ENCODE data around the gene RTN4IP1. TPM values are rescaled to one million over a fixed set of nuclear protein-coding genes. Genes with fewer than 3 reads are reported as not detected.

Gene RTN4IP1
- total and polyA plus RNA-seq, 2 of the 13 experiments (the other 11 are each of a cell fraction or from before 2014, with no cell fraction given), result 5.5 to 17.2 TPM

DNA sequence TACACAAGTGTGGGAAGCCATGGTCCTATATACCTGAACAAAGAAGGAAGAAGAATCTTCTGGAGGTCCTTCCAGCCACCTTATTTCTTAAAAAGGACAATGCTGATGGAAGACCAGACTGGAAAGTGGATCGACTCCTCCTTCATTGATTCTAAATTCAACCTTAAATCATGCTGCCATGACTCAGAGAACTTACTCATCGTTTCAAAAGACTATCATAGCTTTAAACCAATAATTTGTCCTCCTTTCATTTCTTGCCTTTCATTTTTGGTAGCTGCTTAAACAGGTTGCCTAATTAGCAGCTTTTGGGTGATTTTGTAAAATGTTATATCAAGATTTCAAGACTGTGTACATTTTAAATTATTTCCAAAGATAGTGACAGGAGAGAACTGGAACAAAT is 60.8 kb downstream of the RTN4IP1 start (continued):
- TF ChIP-seq, protein P1, sequence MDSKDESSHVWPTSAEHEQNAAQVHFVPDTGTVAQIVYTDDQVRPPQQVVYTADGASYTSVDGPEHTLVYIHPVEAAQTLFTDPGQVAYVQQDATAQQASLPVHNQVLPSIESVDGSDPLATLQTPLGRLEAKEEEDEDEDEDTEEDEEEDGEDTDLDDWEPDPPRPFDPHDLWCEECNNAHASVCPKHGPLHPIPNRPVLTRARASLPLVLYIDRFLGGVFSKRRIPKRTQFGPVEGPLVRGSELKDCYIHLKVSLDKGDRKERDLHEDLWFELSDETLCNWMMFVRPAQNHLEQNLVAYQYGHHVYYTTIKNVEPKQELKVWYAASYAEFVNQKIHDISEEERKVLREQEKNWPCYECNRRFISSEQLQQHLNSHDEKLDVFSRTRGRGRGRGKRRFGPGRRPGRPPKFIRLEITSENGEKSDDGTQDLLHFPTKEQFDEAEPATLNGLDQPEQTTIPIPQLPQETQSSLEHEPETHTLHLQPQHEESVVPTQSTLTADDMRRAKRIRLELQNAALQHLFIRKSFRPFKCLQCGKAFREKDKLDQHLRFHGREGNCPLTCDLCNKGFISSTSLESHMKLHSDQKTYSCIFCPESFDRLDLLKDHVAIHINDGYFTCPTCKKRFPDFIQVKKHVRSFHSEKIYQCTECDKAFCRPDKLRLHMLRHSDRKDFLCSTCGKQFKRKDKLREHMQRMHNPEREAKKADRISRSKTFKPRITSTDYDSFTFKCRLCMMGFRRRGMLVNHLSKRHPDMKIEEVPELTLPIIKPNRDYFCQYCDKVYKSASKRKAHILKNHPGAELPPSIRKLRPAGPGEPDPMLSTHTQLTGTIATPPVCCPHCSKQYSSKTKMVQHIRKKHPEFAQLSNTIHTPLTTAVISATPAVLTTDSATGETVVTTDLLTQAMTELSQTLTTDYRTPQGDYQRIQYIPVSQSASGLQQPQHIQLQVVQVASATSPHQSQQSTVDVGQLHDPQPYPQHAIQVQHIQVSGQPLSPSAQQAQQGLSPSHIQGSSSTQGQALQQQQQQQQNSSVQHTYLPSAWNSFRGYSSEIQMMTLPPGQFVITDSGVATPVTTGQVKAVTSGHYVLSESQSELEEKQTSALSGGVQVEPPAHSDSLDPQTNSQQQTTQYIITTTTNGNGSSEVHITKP (CRISPR knock-in tag; IDR thresholded peaks at IDR 0.05; ENCODE audit: low read depth), result no peak
- no peak for TF ChIP-seq DR1 (CRISPR knock-in tag; IDR thresholded peaks at IDR 0.05)
- no peak for TF ChIP-seq MYC (CRISPR knock-in tag; IDR thresholded peaks at IDR 0.05; ENCODE audit: borderline replicate concordance)
- TF ChIP-seq, protein P2, sequence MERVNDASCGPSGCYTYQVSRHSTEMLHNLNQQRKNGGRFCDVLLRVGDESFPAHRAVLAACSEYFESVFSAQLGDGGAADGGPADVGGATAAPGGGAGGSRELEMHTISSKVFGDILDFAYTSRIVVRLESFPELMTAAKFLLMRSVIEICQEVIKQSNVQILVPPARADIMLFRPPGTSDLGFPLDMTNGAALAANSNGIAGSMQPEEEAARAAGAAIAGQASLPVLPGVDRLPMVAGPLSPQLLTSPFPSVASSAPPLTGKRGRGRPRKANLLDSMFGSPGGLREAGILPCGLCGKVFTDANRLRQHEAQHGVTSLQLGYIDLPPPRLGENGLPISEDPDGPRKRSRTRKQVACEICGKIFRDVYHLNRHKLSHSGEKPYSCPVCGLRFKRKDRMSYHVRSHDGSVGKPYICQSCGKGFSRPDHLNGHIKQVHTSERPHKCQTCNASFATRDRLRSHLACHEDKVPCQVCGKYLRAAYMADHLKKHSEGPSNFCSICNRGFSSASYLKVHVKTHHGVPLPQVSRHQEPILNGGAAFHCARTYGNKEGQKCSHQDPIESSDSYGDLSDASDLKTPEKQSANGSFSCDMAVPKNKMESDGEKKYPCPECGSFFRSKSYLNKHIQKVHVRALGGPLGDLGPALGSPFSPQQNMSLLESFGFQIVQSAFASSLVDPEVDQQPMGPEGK (CRISPR knock-in tag; IDR thresholded peaks at IDR 0.05), result no peak
- no peak for TF ChIP-seq SETDB1 (CRISPR knock-in tag; IDR thresholded peaks at IDR 0.05; ENCODE audit: borderline replicate concordance)
- TF ChIP-seq ZNF180 (CRISPR knock-in tag; IDR thresholded peaks at IDR 0.05; ENCODE audit: borderline replicate concordance, low read depth), result no peak
- no peak for TF ChIP-seq CEBPG (CRISPR knock-in tag; IDR thresholded peaks at IDR 0.05)

DNA sequence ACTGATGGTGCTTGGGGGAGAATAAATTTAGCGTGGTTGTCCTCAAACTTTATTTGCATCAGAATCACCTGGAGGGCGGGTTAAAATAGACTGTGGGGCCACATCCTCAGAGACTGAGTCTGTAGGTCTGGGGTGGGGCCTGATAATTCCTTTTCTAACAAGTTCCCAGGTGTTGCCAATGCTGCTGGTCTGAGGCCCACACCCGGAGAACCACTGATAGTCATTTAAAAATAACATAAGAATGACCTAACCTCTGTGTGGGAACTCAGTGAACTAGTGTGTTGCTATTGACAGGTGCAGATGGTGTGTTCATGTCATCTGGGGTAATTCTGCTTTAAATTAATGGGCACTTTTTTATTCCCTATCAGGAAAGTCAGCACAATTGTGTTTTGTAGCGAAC is 64.8 kb downstream of the RTN4IP1 start:
- Histone ChIP-seq H3K36me3 (replicated peaks in 1 of 2; ENCODE audit: control insufficient read depth in 1 of 2, insufficient read depth in 2 of 2, low read length in 2 of 2) (peaks cover 4 to 51% of the 10 kb centered on the region in 2 experiments; a peak in 4 of 5 replicates), H3K79me2 (ENCODE audit: insufficient read depth, low read length) (no peaks in the 10 kb centered on the region), H2AFZ (ENCODE audit: low read length) (no peak overlapping the region), H3K27me3 (ENCODE audit: control insufficient read depth in 1 of 2, insufficient read depth in 2 of 2, low read length in 2 of 2) (no peaks in the 10 kb centered on the region), H4K20me1 (ENCODE audit: insufficient read depth, low read length) (no peaks in the 10 kb centered on the region), H3K9ac (ENCODE audit: insufficient read depth, low read depth, low read length) (no peak overlapping the region), H3K4me1 (ENCODE audit: insufficient read depth, low read length) (peaks cover 2% of the 10 kb centered on the region; the same call in 1 of the 2 replicates), H3K9me3 (ENCODE audit: low read length) (no peaks in the 10 kb centered on the region), H3K4me2 (ENCODE audit: low read depth, low read length) (no peak overlapping the region), H3K27ac (ENCODE audit: extremely low read length, insufficient read depth, low read length) (no peak overlapping the region), H3K4me3 (replicated peaks in 1 of 3; ENCODE audit: insufficient read depth in 1 of 3, low read depth in 2 of 3, low read length in 3 of 3) (no peak overlapping the region)
- ATAC-seq (no peak), FAIRE-seq (no peak), DNase-seq (ENCODE audit: low spot score) (no peak)
- intact Hi-C loops (cut with micrococcal nuclease; ENCODE audit: unreplicated experiment), result no loop called here
- 97% methylated on average over 3 of the region's 4 CpGs for WGBS (ENCODE audit: low lambda C conversion rate)
- POLR2A ChIA-PET, result no interaction called here
- BruUV-seq (replicated peaks), result no TSS peak
- in situ Hi-C loops (cut with HindIII; ENCODE audit: extremely low pct_ligation_motif_present, low pct_unique_long_range_greater_than_20kb), result loop anchor here (10.0 kb wide), 1 partner anchor 230 kb away; no protein-coding TSS in a partner anchor
- CTCF ChIA-PET (ENCODE audit: low intra/inter-chr PET ratio, low total read pairs), result interaction anchor here (5.4 kb wide), 1 partner anchor 119 kb away, joined by 81 read pairs; no protein-coding TSS in a partner anchor
- TF ChIP-seq SCMH1 (CRISPR knock-in tag; IDR thresholded peaks at IDR 0.05; ENCODE audit: borderline replicate concordance) (no peak), FOXP1 (IDR thresholded peaks at IDR 0.05) (no peak), FOXP1 (CRISPR knock-in tag; IDR thresholded peaks at IDR 0.05) (no peak), MATR3 (CRISPR knock-in tag; IDR thresholded peaks at IDR 0.05) (no peak), SIN3B (IDR thresholded peaks at IDR 0.05; ENCODE audit: low read length) (no peak), ARID2 (CRISPR knock-in tag; IDR thresholded peaks at IDR 0.05; ENCODE audit: borderline replicate concordance) (no peak), ETV6 (CRISPR knock-in tag; conservative IDR thresholded peaks at IDR 0.05) (no peak)
- TF ChIP-seq, protein P3, sequence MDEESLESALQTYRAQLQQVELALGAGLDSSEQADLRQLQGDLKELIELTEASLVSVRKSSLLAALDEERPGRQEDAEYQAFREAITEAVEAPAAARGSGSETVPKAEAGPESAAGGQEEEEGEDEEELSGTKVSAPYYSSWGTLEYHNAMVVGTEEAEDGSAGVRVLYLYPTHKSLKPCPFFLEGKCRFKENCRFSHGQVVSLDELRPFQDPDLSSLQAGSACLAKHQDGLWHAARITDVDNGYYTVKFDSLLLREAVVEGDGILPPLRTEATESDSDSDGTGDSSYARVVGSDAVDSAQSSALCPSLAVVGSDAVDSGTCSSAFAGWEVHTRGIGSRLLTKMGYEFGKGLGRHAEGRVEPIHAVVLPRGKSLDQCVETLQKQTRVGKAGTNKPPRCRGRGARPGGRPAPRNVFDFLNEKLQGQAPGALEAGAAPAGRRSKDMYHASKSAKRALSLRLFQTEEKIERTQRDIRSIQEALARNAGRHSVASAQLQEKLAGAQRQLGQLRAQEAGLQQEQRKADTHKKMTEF (CRISPR knock-in tag; IDR thresholded peaks at IDR 0.05), result no peak
- TF ChIP-seq, protein P4, sequence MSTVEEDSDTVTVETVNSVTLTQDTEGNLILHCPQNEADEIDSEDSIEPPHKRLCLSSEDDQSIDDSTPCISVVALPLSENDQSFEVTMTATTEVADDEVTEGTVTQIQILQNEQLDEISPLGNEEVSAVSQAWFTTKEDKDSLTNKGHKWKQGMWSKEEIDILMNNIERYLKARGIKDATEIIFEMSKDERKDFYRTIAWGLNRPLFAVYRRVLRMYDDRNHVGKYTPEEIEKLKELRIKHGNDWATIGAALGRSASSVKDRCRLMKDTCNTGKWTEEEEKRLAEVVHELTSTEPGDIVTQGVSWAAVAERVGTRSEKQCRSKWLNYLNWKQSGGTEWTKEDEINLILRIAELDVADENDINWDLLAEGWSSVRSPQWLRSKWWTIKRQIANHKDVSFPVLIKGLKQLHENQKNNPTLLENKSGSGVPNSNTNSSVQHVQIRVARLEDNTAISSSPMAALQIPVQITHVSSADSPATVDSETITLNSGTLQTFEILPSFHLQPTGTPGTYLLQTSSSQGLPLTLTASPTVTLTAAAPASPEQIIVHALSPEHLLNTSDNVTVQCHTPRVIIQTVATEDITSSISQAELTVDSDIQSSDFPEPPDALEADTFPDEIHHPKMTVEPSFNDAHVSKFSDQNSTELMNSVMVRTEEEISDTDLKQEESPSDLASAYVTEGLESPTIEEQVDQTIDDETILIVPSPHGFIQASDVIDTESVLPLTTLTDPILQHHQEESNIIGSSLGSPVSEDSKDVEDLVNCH (CRISPR knock-in tag; IDR thresholded peaks at IDR 0.05), result no peak

All from HepG2 (cell line).